ENCODE measurements around the gene BTNL3.

Gene BTNL3

GRCh38 chr5:181050016-181050415 is 61.4 kb downstream of the BTNL3 start:
- no peak for DNase-seq

GRCh38 chr5:181051841-181052671 is 63.4 kb downstream of the BTNL3 start:
- no peak for DNase-seq

DNA sequence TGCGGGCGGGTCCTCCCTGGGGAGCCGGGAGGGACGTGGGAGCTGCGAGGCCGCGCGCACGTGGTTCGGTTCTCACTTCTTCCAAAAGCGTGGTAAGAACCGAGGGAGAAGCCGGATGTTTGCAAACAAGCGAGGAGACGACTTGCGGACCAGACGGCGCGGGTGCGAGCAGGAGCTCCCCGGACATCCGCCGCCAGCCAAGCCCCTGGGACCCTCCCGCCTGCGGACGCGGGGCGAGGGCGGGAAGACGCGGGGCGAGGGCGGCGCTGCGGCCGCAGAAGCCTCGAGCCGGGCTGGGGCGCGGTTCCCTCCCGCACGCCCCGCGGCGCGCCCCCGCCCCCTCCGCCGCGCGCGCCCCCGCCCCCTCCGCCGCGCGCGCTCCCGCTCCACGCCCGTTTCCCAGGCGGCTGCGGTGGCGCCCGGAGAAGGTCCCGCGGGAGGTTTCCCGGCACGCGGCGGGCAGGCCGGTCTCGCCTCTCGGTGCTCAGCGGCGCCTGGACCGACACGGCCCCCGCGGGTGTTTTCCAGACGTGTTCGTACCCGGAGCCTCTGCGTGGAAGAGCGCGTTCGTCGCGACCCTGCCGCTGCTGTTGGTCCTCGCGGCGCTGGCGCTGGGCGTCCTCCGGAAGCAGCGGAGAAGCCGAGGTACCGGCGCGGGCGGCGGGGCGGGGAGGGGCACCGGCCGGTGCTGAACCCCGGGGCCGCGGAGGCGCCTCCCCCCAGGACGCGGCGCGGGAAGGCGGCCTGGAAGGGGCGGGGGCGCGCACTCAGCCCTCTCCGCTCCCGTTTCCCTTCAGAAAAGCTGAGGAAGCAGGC is 64.2 kb downstream of the BTNL3 start:
- DNase-seq = no peak

GRCh38 chr5:181053488-181054121 is 65.0 kb downstream of the BTNL3 start:
- DNase-seq = no peak

- DNase-seq = no peak
Observed at GRCh38 chr5:181054138-181054537, 65.5 kb downstream of the BTNL3 start.

GRCh38 chr5:181054871-181055459 is 66.3 kb downstream of the BTNL3 start:
- DNase-seq = no peak

Measured in AML-193 (cell line).